Posterior cingulate gyrus (tissue), 11 donors: ENCODE measurements around the gene RNF130.

Experiments used
- DNase-seq, 10 donors: peaks; one replicate each; pipeline versions ENCODE4 v3.0.0 to v3.0.0-alpha.2; 2020 to 2021; ENCODE audit warnings: mixed read lengths in 3 of 10
- intact Hi-C: fragments of 100-400 bp; cut with DNase I; formaldehyde crosslinking; loops from one replicate; pipeline ENCODE4 v1.15.1; 2023

Gene RNF130, protein sequence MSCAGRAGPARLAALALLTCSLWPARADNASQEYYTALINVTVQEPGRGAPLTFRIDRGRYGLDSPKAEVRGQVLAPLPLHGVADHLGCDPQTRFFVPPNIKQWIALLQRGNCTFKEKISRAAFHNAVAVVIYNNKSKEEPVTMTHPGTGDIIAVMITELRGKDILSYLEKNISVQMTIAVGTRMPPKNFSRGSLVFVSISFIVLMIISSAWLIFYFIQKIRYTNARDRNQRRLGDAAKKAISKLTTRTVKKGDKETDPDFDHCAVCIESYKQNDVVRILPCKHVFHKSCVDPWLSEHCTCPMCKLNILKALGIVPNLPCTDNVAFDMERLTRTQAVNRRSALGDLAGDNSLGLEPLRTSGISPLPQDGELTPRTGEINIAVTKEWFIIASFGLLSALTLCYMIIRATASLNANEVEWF

DNA sequence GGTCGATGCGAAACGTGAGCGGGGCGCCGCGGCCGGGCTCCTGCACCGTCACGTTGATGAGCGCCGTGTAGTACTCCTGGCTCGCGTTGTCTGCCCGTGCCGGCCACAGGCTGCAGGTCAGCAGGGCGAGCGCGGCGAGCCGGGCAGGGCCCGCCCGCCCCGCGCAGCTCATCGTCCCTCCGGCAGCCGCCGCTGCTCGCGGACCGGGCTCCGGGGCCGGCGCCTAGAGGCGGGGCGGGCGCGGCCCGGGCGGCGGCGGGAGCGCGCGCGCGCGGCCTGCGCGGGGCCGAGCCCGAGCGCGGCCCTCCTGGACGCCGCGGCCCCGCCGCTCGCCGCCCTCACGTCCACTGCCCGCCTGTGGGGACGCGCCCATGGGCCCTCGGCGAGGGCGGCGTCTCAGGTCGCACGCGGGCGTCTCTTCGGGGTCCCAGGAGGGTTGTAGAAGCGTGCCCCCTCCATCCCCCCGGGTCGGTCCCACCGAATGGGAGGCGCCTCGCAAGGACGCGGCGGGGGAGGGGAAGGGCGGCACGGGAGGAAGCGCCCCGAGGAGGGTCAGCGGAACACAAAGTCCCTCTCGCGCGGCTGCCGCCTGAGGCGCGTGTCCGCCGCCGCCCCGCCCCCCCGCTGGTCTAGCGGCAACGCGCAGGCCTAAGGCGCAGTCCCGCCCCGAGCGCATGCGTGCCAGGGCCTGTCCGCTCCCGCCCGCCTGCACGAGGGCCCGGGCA, at the start of gene RNF130:
Gene RNF130, minus strand, starts transcription at position 229 of the 725 bp plus-strand sequence. Its CDS starts 57 bp downstream, at position 172.
- DNase-seq: peak; percentile 86 to 99 (median 90)
- intact Hi-C loops: loop anchor here (1.0 kb wide), 1 partner anchor 163 kb away; no protein-coding TSS in a partner anchor

DNA sequence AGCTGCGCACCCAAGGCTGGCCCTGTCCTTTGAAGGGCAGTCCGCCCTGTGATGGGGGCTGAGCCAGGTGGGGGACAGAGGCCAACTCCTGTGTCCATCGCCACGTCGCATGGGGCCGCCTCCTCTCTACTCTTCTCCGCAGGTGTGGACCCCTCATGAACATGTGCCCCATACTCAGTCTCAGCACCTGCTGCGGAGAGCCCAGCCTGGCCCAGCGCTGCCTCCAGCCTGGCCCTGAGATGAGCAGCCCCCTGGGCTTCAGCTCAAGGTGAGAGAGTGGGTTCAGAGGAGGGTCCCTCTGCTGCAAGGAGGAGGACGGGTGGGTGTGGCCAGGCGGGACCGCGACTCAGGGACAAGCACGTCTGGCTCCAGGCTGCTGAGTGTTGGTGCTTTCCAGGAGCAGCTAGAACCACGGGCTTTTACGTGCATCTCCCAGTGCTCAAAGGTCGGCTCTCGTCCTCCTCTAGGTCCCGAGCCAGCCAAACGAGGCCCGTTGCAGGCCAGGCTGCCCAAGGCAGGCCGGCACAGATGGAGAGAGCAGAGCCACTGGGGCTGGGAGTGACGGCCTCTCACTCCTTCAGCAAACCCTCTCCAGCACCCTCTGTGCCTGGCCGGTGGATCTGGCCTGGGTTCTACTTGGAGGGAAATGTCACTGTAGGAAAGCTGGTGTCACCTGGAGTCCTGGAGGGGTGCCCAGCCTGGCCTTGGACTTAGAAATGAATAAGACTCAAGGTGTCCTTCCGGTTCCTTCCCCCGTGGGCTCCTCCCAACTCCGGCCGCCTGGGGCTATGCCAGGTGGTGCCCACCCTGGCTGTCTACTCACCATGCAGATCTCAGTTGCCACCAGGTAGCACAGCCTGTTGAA, 48.9 kb upstream of the RNF130 start:
- peak in 5 of 10 donors; percentile 5 to 80 (median 50) for DNase-seq
- intact Hi-C loops: no loop called here

DNA sequence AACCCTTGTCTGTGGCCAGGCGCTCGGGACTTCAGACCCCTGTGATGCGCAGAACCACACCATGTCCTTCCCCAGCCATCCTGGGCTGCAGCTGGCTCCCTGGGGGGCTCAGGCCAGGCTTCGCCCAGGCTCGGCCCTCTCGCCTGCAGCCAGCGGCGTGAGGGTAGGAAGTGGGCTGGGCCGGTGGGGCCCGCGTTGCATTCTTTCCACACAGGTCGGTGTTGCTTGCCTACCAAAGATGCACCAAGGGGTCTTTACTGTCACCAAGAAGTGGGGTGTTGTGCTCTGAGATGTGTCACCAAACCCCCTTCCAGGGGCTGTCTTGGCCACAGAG, 48.3 kb upstream of the RNF130 start:
- peak in 3 of 10 donors; percentile 5 to 67 (median 55) for DNase-seq
- intact Hi-C loops: no loop called here

DNA sequence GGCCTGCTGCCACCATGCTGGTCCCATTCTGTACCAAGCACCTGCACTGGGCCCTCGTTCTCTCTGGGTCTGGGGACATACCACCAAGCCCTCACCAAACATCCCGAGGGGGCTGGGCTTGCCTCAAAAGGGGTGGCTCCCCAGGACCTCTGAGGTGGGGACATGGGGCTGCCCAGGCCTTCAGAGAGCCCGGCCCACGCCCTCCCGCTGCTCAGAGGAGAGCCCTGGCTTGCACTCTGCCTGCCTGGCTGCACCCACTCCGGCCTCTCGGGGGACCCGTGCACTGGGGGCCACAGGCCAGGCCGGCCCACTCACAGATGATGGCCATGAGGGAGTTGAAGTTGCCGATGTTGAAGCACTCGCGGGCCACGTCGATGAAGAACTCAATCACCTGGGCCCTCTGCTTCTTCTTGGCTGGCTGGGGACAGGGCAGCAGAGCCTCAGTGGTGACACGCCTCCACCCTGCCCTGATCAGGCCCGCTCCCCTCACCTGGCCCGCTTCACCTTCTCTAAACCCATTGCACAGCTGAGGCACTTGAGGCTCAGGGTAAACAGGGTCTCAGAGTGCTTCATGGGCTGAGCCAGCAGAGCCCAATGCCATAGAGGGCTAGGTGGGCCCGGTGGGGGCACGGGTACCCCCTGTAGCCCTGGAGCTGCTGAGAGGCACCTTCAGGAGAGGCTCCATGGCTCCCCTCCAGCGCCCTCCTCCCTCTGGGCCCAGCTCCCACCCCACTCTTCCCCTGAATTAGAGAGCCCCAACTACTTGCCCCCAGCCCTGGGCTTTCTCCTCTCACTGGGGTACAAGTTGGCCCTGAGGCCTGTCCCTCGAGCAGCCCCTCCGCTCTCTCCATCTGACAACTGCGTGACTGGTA, 47.7 kb upstream of the RNF130 start:
- intact Hi-C loops: no loop called here
- peak in 4 of 10 donors; percentile 3 to 75 (median 62) for DNase-seq

DNA sequence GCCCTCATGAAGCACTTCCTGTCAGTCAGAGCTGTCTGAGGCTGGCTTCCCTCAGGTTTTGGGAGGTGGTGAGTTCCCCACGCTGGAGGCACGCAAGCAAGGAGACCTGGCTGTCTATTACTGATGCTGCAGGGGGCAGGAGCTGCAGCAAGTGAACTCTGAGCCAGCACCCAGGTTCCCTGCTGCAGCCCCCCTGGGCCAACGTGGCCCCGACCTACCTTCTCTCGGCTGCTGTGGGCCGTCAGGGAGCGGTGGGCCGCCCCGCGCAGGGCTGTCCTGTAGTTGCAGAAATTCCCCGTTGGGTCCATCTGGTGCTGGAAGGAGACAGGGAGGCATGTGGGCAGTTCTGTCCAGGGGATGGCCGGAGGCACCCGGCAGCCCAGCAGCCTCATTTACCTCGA, 46.8 kb upstream of the RNF130 start:
- DNase-seq: peak in 5 of 10 donors; percentile 4 to 69 (median 38)
- intact Hi-C loops: no loop called here

DNA sequence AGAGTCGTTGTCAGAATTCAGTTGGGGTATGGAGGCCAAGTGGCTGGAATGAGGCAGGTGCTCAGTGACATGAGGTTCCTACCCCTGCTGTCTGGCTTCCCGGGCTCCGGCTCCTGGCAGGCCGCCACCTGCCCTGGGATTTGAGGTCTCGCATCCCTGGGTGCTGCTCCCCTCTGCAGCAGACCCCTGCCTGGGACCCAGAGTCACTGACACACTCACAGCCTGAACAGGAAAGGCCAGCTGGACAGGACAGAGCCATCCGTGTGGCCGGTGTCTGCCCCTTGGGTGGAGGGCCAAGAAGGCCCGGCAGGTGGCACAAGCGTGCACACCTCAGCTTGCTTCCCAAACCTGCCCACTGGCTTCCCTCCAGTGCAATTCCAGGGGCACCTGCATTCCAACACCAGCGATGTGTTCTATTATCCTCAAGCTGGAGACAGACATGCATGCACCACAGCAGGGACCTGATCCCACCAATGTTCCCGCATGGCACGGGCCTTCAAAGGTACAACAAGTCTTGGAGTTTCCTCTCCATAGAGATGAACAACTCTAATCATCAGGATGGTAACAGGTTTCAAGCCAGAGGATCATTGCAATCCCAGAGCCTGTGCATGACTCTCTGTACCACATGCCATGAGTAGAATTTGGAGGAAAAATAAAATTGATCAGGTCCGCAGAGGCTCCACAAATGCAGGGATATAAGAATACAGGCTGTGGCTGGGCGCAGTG, 45.6 kb upstream of the RNF130 start:
- intact Hi-C loops: no loop called here
- peak in 4 of 10 donors; percentile 7 to 83 (median 71) for DNase-seq

DNA sequence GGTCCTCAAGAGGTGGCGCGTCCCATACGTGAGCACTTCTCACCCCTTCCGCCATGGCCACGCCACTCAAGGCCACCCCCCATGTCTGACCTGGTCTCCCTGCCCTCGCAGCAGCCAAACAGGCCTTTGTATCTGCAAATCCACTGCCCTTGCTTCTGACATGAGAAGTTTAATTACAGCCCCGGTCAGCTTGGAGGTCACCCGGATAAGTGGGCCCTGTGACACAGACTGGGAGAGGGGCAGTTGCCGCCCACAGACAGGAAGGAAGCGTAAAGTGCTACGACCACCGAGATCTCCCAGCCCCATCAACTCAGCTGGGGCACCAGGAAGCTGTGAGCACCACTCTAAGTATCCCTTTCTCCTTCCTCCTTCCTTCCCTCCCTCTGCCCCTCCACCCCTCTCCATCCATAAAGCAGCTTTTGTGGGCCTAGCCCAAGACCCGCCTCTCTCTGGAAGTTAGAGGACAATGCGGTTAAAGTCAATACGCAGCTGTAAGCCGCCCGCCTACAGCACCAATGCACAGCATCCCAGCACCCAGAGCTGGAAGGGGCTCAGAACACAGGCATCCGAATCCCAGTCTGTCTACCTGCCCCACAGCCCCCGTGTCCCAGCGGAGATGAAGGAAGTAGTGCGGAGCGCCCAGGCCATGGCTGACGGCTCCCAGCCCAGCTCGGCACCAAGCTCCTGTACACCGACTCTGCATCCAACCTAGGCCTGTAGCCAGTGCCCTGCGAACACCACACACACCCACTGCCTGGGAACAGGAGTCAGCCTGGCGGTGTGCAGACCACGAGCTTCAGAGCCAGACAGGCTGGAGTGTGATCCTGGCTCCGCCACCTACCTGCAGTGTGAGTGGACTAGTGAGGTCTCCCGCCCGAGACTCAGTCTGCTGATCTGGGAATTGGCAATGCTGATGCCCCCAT, 44.8 kb upstream of the RNF130 start:
- DNase-seq: peak in 6 of 10 donors; percentile 1 to 82 (median 34)
- intact Hi-C loops: no loop called here

DNA sequence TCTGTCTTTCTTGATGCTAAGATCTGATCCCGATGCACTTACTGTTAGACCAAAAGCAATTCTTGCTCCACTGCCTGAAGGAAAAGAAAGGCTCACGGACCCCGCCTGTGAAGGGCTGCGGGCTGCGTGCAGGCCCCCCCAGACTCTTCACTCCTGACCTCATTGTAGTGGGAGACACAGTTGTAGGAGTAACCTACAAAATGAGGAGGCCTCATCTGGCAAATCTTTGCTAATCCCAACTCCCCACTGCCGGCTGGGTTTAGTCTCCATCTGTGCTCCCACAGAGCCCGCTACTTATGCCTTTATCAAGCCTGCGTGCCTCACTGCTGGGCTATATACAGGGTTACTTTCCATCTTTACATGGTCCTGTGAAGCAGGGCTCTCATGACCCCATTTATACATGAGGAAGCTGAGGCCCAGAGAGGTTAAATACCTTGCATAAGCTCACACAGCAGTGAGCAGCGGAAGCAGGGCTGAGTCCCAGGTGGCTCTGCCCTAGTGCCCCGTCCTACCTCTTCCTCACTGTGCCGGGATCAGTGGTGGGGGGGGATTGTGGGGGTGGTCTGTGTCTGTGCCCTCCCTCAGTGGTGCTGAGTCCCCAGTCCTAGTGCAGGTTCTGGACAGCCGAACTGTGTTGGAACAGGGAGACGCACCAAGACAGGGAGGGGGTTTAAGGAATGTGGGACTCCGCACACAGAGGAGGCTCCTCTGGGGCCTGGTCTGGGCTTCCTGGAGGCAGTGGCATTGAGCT, 43.9 kb upstream of the RNF130 start:
- peak in 4 of 10 donors; percentile 1 to 60 (median 28) for DNase-seq
- intact Hi-C loops: no loop called here

DNA sequence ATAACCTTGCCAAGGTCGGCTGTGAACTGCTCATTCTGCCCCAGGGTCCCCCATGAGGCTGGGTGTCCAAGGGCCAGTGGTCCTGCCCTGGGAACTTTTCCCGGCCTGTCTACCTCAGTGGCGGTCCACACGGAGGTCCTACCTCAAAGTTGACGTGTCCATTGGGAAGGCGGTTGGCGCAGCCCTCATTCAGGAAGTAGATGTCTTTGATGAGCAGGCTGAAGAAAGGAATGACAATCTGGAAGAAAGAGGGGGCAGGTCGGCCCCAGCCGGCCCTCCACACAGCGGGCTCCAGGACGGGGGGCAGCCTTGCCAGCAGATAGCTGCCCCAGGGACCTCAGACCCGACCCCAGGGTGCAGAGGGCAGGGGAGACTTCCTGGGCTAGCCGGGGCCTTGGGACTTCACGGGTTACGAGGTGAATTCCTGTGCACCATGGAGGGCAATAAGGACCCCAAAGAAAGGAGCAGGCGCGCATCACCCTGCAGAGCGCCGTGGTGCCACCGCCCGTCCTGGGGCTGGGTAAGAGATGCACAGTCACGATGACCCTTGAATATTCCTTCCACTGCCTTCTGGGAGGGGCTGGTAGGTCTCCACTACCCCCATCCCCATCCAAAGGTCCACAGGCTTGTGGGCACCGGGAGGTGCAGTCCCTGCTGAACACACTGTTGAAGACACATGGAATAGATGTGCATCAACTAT, 42.9 kb upstream of the RNF130 start:
- intact Hi-C loops: no loop called here
- peak in 5 of 10 donors; percentile 1 to 62 (median 52) for DNase-seq

DNA sequence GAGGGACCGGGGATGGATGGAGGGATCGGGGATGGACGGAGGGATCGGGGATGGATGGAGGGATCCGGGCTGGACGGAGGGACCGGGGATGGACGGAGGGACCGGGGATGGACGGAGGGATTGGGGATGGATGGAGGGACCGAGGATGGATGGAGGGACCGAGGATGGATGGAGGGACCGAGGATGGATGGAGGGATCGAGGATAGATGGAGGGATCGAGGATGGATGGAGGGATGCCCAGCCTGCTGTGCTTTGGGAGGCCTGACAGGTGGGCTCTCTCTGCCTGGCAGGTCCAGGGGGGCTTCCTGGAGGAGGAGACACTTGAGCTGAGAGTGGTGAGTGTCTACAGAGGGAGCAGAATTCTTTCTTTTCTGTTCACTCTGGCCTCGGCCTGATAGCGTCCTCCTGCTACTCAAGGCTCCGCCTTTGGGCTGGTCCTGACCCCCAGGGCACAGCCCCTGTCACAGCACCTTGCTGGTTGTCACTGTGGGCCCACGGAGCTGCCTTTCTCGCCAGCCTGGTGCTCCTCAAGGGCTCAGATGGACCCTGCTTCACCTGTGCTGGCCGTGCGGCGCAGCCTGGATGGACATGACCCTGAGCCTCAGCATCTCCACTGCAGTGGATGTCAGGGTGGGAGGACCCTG, 42.2 kb upstream of the RNF130 start:
- peak in 4 of 10 donors; percentile 5 to 70 (median 51) for DNase-seq
- intact Hi-C loops: no loop called here

DNA sequence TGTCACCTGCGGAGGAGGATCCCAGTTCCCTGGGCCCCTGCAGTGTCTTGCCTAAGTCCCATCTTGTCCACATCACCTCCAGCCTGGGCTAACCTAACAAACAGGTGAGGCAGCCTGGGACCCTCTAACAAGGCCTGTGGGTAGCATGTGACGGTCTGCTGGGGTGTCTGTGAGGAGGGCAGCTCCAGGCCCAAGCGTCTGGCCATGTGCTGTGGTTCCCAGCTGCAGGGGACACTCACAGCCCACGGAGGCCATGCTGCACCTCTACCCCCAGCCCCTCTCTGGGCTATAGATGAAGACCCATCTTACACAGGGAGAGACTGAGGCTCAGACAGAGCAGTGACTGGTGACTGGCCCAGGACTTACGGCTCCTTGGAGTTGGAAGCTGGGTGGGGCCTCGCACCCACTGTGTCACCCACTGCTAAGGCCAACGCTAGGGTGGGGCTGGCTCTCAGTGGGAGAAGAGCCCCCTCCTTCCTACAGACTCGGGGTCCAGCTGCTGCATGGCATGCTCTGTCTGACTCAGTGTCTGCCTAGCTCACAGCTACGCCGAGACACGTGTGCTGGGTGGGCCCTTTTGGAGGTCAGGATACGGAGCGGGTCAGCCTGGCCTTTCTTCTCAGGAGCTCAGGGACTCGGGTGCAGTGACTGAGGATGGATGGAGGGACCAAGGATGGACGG, 40.8 kb upstream of the RNF130 start:
- DNase-seq: peak in 3 of 10 donors; percentile 26 to 75 (median 60)

DNA sequence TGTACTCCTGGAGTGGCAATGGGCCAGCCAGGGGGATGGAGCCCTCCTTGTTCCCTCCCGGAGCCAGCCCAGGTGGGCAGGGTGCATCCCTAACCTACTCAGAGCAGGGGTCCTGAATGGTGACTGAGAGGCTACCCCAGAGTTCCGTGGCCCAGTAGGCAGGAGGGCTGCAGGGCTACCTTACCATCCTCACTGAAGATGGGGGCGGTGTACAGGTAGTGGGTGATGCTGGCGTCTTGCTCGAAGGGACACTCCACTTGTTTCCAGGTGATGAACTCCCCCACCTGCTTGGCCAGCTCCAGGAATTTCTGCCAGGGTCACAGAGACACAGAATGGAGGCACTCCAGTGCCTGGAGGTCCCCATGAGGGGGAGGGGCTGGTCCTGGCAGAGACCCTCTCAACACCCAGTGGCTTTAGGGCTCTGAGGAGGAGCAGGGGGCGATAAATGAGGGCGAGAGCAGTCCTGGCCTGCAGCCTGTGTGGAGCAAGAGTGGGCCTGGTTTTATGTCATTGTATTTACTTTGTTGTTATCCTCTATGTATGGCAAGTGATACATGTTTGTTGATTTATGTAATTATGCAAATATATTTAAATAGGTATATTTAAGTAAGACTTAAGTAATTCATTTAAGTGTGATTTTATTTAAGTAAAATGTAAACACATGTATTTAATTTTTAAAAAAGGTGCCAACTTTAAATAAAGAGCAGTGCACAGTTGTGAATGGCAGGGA, 39.9 kb upstream of the RNF130 start:
- intact Hi-C loops: no loop called here
- DNase-seq: peak in 3 of 10 donors; percentile 21 to 60 (median 47)

More for the DNA sequence above, 40.8 kb upstream of the RNF130 start:
- intact Hi-C loops: no loop called here

DNA sequence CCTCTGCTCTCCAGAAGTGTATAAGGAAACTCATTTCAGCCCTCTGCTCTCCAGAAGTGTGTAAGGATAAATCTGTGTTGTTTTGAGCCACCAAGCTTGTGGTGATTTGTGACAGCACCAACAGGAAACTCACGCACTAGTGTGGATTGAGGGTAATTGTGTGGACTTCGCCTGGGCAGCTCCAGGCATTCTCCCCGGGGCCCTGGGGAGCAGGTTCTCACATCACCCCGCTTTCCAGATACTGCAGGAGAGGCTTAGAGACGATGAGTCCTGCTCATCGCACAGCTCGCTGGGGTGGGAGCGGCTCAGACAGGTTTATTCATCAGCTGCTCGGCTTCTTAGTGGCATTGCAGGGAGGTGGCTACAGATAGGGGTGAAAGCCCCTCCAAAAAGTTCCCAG, 38.4 kb upstream of the RNF130 start:
- DNase-seq: peak in 2 of 10 donors; percentile 22 to 55
- intact Hi-C loops: no loop called here

DNA sequence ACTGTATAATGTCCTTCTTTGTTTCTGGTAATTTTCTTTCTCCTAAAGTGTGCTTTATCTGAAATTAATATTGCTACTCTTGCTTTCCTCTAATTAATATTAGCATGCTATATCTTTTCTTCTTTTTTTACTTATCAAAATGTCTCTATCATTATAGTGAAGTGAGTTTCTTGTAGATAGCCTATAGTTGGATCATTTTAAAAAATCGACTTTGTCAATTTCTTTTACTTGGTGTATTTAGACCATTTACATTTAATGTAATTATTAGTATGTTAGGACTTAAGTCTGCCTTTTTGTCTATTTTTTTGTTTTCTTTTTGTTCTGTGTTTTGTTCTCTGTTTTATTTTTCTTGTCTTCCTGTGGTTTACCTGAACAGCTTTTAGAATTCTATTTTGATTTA, 35.4 kb upstream of the RNF130 start:
- intact Hi-C loops: no loop called here

DNA sequence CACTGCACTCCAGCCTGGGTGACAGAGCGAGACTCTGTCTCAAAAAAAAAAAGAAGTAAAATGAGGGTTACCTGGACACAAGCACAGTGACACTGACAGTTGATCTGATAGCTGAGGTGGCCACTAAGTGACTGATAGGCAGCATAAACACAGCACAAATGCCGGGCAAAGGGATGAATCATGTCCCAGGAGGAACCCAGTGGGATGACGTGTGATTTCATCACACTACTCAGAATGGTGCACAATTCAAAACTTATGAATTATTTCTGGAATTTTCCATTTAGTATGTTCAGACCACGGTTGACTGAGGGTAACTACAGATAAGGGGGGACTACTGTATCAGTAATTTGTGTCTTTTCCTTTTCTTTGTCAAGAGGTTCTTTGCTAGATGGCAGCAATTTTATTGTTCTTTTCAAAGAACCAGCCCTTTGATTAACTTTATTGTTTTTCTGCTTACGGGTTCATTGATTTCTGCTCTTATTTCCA, 34.3 kb upstream of the RNF130 start:
- DNase-seq: no peak

More for the DNA sequence above, 35.4 kb upstream of the RNF130 start:
- no peak for DNase-seq

More for the DNA sequence above, 34.3 kb upstream of the RNF130 start:
- intact Hi-C loops: no loop called here
